Fibroblast of villous mesenchyme (primary cell): ENCODE data around the gene GRK4. TPM values are rescaled to one million over a fixed set of nuclear protein-coding genes. Genes with fewer than 3 reads are reported as not detected.

Experiments
- DNase-seq: peaks from one replicate; pipeline ENCODE4 v3.0.0-alpha.2; 2010; ENCODE audit warnings: low read depth
- H3K4me3 ChIP-seq: 2 replicates; pipeline ENCODE4 v1.5.1; 2011; ENCODE audit warnings: low read depth, mild to moderate bottlenecking, low read length
- total RNA-seq: library from RNA; depleted of rRNA; stranded (reverse); fragments of >200 nt; gene quantifications from 2 replicates; pipeline ENCODE4 v1.2.3, GENCODE V29; 2012
- TF ChIP-seq, protein P1 (sequence below): IDR thresholded peaks from 2 replicates; pipeline ENCODE4 v1.5.1; 2012; ENCODE audit warnings: low read depth, mild to moderate bottlenecking, low read length; ENCODE audit not compliant: insufficient read depth

GRK4 gene
- total RNA-seq, 1 donor, result 7.3 TPM

DNA sequence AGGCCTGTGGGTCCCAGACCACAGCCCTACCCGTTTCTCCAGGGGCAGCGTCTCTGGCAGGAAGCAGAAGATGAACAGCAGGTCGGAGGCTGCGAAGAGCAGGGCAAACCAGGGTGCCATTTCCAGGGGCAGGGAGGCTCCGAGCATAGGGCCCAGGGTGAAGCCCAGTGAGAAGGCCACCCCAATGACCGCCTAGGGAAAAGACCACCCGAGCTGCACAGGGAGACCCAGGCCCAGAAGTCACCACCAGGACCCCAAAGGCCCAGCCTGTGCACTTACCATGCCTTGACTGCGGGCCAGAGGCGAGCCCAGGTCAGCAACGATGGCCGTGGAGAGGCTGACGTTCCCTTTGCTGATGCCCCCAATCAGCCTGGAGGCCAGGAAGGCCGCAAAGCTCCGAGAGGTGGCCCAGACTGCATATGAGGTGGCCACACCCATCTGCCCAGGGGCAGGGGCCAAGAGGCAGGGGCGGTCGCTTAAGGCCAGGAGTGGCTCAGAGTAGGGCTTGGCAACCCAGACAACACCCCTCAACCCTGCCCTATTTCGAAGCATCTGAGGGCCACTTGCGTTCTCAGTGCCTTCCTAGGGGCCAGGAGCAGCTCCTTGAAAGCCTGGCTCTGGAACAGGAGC, 30.9 kb upstream of the GRK4 start:
- TF ChIP-seq, protein P1, sequence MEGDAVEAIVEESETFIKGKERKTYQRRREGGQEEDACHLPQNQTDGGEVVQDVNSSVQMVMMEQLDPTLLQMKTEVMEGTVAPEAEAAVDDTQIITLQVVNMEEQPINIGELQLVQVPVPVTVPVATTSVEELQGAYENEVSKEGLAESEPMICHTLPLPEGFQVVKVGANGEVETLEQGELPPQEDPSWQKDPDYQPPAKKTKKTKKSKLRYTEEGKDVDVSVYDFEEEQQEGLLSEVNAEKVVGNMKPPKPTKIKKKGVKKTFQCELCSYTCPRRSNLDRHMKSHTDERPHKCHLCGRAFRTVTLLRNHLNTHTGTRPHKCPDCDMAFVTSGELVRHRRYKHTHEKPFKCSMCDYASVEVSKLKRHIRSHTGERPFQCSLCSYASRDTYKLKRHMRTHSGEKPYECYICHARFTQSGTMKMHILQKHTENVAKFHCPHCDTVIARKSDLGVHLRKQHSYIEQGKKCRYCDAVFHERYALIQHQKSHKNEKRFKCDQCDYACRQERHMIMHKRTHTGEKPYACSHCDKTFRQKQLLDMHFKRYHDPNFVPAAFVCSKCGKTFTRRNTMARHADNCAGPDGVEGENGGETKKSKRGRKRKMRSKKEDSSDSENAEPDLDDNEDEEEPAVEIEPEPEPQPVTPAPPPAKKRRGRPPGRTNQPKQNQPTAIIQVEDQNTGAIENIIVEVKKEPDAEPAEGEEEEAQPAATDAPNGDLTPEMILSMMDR, result no peak
- DNase-seq, result no peak
- no peak overlapping the region for H3K4me3 ChIP-seq

DNA sequence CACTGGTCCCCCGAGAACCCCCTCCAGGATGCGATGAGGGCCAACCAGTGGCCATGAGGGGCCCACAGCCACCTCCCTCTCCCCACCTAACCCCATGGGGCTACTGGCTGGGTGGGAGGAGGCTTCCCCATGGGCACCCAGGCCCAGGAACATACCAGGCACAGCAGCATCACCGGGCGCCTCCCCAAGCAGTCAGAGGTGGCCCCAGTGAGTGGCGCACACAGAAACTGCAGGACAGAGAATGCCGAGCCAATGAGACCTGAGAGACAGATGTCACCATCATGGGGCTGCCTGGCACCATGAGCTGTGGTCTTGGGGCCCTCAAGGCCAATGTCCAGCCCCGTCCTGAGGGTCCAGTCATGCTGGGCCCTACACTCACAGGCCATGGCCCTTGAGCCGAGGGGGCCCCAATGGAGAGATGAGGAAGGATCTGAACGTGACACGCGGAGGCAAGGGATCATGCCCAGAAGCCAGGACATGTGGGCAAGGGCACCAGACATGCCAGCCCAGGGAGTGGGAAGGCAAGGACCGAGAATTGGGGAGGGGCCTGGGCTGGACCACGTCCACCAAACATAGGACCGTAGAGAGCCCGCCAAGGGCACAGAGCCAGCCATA, 30.3 kb upstream of the GRK4 start:
- no peak for DNase-seq
- TF ChIP-seq, protein P1, result no peak
- H3K4me3 ChIP-seq, result peak overlapping the region; percentile 86

DNA sequence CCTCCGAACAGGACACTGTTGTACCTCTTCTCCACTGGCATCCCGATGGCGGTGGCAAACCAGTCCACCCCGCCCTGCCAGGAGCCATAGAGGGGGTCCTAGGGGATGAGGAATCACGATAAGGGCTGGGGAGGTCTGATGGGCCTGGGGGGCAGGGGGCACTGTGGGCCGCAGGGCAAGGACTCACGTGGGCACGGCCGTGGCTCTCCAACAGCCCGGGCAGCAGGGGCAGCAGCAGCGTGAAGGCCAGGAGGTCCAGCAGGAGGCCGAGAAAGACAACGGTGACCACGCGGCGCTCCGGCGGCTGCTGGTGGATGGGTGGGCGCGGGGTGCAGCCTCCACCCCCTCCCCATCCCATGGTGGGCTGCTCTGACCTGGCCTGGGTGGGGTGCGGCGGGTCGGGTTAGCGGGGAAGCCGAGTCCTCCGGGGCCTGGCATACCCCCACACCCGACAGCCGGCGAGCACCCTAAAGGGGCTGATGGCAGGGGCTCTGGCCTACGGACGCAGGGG, 29.8 kb upstream of the GRK4 start:
- DNase-seq, result no peak
- H3K4me3 ChIP-seq, result peak overlapping the region; percentile 86
- TF ChIP-seq, protein P1, result no peak

DNA sequence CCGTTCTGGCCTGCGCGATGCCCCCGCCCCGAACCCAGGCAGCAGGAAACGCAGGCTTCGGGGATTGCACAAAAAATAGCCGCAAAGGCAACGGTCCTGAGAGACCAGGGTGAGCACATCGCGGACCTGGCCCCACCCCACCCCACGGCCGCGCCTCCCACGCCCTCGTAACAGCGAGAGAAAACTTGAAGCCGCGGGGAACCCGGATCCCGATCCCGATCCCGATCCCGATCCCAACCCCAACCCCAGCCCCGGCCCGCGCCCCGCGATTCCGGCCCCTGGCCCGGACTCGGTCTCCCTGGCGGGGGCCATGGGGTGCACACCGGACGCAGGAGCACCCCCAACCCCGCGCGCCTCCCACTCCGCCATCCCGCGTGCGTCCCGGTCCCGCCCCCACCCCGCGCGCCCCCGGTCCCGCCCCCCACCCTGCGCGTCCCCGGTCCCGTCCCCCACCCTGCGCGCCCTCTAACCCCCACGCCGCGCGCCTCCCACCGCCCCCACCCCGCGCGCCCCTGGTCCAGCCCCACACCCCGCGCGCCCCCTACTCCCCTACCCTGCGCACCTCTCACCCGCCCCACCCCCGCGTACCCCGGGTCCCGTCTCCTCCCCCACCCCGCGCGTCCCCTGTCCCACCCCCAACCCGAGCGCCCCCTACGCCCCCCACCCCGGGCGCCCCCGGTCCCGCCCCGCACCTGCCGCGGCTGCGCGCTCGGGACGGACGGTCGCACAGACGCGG, 29.1 kb upstream of the GRK4 start:
- TF ChIP-seq, protein P1, result no peak
- peak overlapping the region; percentile 86 for H3K4me3 ChIP-seq
- peak; percentile 72 for DNase-seq

DNA sequence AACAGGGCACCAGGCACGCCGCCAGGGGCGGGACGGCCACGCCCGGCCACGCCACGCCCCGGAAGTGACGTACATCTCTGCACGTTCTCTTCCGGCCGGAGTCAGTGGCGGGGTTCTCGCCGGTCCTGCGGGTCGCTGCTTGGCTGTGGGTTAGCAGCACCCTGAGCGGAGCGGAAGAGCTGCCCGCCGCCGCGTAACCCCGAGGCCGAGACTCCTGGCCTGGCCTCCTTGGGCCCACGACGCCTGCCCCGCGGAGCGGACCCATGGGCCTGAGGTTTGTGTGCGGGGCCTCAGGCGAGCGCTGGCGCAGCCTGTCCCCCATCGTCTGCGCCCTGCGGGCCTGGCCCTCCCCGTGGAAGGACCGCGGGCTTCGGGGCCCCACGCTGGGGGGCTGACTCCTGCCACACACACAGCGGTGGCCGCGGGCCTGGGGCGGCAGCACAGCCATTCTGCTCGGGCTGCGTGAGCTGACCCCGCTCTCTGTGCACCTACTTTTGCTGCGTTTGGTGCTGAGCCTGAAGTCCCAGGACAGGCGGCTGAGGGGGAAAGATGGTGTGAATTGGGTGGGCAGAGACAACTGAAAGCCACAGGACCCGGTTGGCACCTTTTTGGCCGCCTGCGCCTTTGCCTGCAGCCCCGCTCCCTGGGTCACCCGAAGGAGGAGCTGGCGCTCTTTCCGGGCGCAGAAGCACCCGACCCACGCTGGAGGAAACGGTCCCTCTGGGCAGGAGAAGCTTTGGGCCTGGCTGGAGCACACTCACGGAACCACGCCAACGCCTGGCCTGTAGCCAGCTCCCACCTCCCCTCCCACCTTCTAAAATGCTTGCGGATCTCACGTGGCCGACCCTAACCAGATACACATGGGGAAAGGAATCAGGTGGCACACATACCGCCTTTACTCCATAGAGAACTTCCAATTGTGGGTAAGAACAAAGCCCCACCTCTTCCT, 28.3 kb upstream of the GRK4 start:
- TF ChIP-seq, protein P1, result peak; percentile 17
- H3K4me3 ChIP-seq, result peak overlapping the region; percentile 86

More for the DNA sequence above, 28.3 kb upstream of the GRK4 start:
- DNase-seq, result peak; percentile 92
